H4 (cell line): ENCODE data around the gene ZNF541. TPM values are rescaled to one million over a fixed set of nuclear protein-coding genes. Genes with fewer than 3 reads are reported as not detected.

ENCODE experiments used
- DNase-seq: peaks from one replicate; pipeline ENCODE4 v3.0.0-alpha.2; 2015; ENCODE audit warnings: low spot score
- total RNA-seq: library from RNA; depleted of rRNA; stranded (reverse); fragments of >200 nt; shearing (Covaris generic); gene quantifications from 2 replicates; pipeline ENCODE4 v1.2.3, GENCODE V29; 2014; rRNA removed

Gene ZNF541, protein sequence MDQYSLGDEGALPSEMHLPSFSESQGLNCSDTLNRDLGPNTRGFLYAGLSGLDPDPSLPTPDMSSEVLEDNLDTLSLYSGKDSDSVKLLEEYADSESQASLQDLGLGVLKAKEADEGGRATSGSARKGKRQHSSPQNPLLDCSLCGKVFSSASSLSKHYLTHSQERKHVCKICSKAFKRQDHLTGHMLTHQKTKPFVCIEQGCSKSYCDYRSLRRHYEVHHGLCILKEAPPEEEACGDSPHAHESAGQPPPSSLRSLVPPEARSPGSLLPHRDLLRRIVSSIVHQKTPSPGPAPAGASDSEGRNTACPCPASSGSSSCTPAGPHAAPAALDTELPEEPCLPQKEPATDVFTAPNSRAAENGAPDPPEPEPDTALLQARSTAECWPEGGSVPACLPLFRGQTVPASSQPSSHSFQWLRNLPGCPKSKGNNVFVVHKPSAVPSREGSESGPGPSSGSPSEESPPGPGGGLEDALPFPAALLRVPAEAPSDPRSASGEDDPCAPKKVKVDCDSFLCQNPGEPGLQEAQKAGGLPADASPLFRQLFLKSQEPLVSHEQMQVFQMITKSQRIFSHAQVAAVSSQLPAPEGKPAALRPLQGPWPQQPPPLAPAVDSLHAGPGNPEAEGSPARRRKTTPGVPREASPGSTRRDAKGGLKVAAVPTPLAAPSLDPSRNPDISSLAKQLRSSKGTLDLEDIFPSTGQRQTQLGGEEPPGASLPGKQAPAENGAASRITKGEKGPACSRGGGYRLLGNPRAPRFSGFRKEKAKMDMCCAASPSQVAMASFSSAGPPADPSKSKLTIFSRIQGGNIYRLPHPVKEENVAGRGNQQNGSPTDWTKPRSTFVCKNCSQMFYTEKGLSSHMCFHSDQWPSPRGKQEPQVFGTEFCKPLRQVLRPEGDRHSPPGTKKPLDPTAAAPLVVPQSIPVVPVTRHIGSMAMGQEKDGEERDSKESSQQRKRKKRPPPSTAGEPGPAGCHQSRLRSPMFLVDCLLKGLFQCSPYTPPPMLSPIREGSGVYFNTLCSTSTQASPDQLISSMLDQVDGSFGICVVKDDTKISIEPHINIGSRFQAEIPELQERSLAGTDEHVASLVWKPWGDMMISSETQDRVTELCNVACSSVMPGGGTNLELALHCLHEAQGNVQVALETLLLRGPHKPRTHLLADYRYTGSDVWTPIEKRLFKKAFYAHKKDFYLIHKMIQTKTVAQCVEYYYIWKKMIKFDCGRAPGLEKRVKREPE (N-terminal part only)
- total RNA-seq: not detected in 2 replicates

DNA sequence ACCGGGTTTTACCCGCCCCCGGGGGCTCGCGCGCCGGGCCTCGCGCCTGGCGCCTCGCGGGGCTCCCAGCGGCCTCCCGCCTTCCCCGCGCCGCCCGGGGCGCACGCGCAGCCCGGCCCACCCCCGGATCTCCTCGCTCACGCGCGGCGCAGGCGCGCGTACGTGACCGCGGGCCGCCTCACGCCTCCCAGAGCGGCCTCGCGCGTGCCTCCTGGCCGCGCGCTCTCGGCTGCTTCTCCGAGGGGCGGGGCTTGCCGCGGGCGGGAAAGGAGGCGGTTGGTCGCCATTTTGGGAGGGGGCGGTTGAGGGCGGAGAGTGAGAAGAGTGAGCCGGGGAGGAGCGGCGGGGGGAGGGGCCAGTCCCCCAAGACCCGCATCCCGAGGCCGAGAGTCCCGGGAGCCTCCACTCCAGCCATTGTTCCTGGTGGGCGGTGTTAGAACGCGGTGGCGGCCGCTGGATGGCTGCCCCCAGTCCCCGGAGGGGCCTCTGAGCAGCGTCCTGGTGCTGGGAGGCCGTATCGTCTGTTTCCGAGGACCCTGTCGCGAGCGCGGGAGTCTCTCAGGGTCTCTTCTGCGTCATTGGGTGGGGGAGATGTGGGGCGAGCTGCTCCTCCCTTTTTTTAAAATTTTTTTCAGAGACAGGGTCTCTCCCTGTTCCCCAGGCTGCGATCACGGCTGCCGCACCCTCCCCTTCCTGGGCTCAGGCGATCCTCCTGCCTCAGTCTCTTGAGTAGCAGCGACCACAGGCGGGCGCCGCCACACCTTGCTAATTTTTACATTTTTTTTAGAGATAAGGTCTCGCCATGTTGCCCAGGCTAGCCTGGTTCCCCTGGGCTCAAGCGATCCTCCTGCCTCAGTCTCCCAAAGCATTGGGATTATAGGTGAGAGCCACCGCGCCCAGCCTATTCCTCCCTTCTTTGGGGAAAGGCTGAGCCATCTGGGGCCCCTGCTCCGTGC lies at the start of gene ZNF541:
ZNF541 (minus strand) TSS at position 78 of the 956 bp plus-strand sequence. CDS start 17,292 bp downstream, outside the sequence.
- no peak for DNase-seq

- DNase-seq: no peak
These were observed 46.8 kb upstream of the ZNF541 start for GRCh38 chr19:47619763-47620162.

DNA sequence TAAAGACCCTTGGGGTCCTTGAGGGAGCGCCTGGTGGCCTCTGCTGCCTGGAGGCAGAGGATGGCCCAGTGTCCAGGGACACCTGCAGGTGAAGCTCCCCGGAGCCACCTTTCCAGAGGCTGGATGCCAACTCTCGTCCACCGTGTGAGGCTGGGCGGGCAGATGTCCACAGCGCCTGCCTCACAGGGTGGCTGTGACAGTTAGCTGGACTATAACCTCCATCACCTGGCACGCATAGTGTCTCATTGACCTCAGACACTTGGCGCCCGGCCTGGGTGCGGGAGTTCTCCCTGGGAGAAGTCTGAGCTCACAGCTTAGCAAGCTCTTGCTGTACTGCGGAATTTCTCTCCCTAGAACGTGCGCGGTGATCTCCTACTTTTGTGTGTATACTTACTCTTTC lies 45.8 kb upstream of the ZNF541 start:
- DNase-seq: no peak

GRCh38 chr19:47615714-47616113 lies 42.8 kb upstream of the ZNF541 start:
- no peak for DNase-seq

GRCh38 chr19:47615230-47615629 lies 42.3 kb upstream of the ZNF541 start:
- DNase-seq: no peak

DNA sequence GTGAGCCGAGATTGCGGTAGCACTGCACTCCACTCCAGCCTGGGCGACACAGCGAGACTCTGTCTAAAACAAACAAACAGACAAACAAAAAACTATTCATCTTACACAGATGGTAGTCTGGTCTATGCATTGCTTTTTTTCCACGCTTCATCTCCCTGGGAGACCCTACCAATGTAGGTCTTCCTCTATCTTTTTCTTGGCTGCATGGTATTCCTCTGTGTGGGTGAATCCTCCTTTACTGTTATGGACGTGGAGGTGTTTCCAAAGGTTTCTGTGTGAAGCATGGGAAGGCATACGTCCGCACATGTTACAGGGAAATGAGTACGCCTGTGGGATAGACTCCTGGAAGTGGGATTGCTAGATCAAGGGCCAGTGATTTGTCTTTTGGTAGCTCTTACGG lies 41.6 kb upstream of the ZNF541 start:
- DNase-seq: no peak

DNA sequence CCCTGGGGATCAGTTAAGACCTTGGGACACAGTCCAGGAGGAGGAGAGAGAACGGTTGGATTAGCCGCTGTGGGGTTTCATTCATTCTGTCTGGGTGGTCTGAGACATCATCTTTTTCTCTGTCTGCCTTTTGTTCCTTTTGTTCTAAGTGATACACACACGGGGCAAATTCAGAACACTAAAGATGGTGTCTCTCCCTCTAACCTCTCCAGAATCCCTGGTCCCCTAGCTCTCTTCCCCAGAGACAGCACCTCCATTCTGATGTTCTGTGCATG lies 41.0 kb upstream of the ZNF541 start:
- no peak for DNase-seq

GRCh38 chr19:47613165-47614020 lies 40.4 kb upstream of the ZNF541 start:
- DNase-seq: no peak

GRCh38 chr19:47610902-47611301 lies 38.0 kb upstream of the ZNF541 start:
- no peak for DNase-seq

DNA sequence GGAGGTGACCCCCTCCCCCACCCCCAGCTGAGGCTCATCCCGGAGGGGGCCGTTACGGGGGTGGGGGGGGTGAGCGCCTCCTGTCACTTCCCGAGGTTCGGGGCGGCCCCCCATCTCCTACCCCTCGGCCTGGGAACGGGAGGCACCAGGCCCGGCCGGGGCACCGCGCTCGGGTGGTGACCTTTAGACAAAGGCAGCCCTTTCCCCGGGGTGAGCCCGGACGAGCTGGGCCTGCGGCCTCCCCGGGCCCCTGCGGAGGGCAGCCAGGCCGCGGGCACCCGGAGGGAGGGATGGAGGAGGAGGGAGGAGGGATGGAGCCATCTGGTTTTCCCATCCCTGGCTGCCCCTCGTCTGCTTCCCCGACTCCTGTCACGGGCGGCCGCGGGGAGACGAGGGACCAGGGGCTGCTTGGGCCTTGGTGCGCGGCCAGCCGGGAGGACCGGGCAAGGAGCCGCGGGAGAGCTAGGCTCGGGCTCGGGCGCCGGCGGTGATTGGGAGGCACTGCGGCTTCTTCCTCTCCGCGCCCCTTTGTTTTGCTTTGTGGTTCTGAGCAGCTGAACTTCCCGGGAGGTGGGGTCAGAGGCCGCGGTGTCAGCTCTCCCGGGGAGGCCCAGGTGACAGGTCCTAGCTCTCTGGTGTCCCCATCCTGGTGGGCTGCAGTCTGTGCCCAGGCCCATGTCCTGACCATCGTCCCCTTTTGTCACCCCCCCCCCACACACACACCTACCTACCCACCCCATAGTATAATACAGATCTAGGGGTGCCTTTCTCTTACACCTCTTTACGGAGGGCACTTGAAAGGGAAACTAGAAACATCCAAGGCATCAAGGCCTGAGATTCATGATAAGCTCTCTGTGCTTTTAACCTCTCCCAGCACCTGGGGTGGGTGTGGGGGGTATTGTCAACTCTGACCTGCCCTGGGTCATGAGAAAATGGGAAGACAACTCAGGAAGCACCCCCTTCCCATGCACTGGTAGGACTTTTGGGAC lies 37.3 kb upstream of the ZNF541 start:
- no peak for DNase-seq

- peak; percentile 69 for DNase-seq
These were observed 36.3 kb upstream of the ZNF541 start, which contains the start of gene BICRA for GRCh38 chr19:47608969-47609905. Gene BICRA, plus strand, starts transcription at chr19:47609134. Its CDS starts 64,441 bp downstream, at chr19:47673575.

GRCh38 chr19:47608074-47608918 lies 35.3 kb upstream of the ZNF541 start:
- peak; percentile 80 for DNase-seq

- no peak for DNase-seq
These were observed 34.7 kb upstream of the ZNF541 start for GRCh38 chr19:47607564-47608073.

- DNase-seq: no peak
These were observed 31.0 kb upstream of the ZNF541 start for GRCh38 chr19:47603706-47604565.

DNA sequence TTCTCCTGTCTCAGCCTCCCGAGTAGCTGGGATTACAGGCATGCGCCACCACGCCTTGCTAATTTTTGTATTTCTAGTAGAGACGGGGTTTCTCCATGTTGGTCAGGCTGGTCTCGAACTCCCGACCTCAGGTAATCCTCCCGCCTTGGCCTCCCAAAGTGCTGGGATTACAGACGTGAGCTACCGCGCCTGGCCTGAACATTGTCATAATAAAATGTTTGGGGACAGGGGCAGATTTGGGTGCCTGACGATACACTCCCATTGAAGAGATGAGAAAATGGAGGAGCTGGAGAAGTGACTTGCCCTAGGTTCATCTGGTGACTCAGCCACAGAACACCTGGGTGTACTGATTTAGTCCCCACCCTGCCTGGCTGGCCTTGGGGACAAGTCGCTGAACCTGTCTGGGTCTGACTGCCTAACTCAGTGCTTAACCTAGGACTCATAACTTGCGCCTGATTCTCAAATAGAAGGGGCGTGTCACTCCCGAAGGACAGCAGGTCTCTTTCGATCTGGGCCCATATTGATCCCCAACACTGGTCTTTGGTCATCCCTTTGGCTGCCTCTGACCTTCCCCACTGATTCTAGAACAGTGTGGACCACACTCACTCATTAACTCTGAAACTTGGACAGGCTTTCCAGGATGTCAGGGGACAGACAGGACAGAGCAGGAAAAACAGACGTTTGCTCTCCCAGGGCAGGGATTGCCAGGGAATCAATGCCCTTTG lies 28.4 kb upstream of the ZNF541 start:
- DNase-seq: no peak
